ENCODE results near the gene MPPED1.

DNA sequence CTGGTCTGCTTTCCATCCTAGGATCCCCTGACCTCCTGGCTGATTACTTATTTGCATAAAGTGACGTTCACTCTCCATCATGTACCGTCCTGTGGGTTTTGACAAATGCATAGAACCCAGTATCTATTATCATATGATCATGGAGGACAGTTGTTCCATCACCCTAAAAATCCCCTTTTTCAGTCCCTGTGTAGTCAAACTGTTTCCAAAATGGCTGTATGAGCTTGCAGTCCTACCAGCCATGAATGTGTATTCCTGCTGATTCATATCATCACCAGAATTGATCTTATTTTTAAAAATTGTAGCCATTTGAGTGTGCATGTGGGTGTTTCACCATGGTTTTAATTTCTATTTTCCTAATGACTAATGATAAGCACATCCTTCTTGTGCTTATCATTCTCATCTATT lies 108.8 kb downstream of the MPPED1 start:
- TF ChIP-seq, protein P1, sequence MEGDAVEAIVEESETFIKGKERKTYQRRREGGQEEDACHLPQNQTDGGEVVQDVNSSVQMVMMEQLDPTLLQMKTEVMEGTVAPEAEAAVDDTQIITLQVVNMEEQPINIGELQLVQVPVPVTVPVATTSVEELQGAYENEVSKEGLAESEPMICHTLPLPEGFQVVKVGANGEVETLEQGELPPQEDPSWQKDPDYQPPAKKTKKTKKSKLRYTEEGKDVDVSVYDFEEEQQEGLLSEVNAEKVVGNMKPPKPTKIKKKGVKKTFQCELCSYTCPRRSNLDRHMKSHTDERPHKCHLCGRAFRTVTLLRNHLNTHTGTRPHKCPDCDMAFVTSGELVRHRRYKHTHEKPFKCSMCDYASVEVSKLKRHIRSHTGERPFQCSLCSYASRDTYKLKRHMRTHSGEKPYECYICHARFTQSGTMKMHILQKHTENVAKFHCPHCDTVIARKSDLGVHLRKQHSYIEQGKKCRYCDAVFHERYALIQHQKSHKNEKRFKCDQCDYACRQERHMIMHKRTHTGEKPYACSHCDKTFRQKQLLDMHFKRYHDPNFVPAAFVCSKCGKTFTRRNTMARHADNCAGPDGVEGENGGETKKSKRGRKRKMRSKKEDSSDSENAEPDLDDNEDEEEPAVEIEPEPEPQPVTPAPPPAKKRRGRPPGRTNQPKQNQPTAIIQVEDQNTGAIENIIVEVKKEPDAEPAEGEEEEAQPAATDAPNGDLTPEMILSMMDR (conservative IDR thresholded peaks at IDR 0.05): no peak
- no peak for TF ChIP-seq ZFX (IDR thresholded peaks at IDR 0.05)

All from C4-2B (cell line).